GM19455 (cell line): ENCODE results near the gene ISLR.

Source experiments
- ATAC-seq: cut with Tn5 transposase; IDR thresholded peaks from one replicate; pipeline ENCODE4 v1.9.1; 2021; ENCODE audit not compliant: unreplicated experiment

Gene ISLR

GRCh38 chr15:74192751-74193150 lies 19.2 kb downstream of the ISLR start:
- ATAC-seq = no peak

- no peak for ATAC-seq
Measured at GRCh38 chr15:74193299-74193718, 19.8 kb downstream of the ISLR start.

GRCh38 chr15:74193905-74194304 lies 20.4 kb downstream of the ISLR start:
- no peak for ATAC-seq

GRCh38 chr15:74194572-74195559 lies 21.4 kb downstream of the ISLR start:
- no peak for ATAC-seq

GRCh38 chr15:74196175-74196574 lies 22.7 kb downstream of the ISLR start:
- ATAC-seq = no peak

GRCh38 chr15:74197176-74197965 lies 23.9 kb downstream of the ISLR start:
- no peak for ATAC-seq

- ATAC-seq = no peak
Measured at GRCh38 chr15:74199297-74199652, 25.8 kb downstream of the ISLR start.

GRCh38 chr15:74200412-74200815 lies 26.9 kb downstream of the ISLR start:
- ATAC-seq = no peak

GRCh38 chr15:74200871-74201419 lies 27.4 kb downstream of the ISLR start:
- ATAC-seq = no peak

GRCh38 chr15:74201710-74202420 lies 28.4 kb downstream of the ISLR start:
- no peak for ATAC-seq

GRCh38 chr15:74202452-74203401 lies 29.2 kb downstream of the ISLR start, which contains the start of gene STRA6:
Gene STRA6 (minus strand): TSS chr15:74202787. CDS start chr15:74202267, 520 bp downstream.
- ATAC-seq = no peak

GRCh38 chr15:74203914-74204431 lies 30.5 kb downstream of the ISLR start:
- ATAC-seq = no peak

GRCh38 chr15:74205582-74205947 lies 32.1 kb downstream of the ISLR start:
- ATAC-seq = no peak

GRCh38 chr15:74206801-74207281 lies 33.3 kb downstream of the ISLR start:
- no peak for ATAC-seq

- ATAC-seq = no peak
Measured at GRCh38 chr15:74207652-74208440, 34.3 kb downstream of the ISLR start.

- ATAC-seq = no peak
Measured at GRCh38 chr15:74208496-74208895, 35.0 kb downstream of the ISLR start.

GRCh38 chr15:74208901-74209559 lies 35.5 kb downstream of the ISLR start:
- ATAC-seq = no peak

GRCh38 chr15:74209560-74209958 lies 36.0 kb downstream of the ISLR start:
- no peak for ATAC-seq
